Cardiac muscle cell (in vitro differentiated cells and primary cell): ENCODE measurements around the gene LAMC1. TPM values are rescaled to one million over a fixed set of nuclear protein-coding genes. Genes with fewer than 3 reads are reported as not detected.
A peak's percentile ranks its signal among the peaks of the same experiment; 100 is the strongest.

Experiments
- DNase-seq, 2 donors: peaks; one replicate each; pipeline versions ENCODE4 v3.0.0 to v3.0.0-alpha.2; 2010 to 2017; ENCODE audit warnings: low read depth in 1 of 2, low spot score in 1 of 2
- H3K27ac ChIP-seq: fragments of 200-600 bp; sonication (generic); 2 replicates; pipeline ENCODE4 v1.5.1; 2016
- H3K27me3 ChIP-seq: fragments of 200-600 bp; sonication (generic); 2 replicates; pipeline ENCODE4 v1.6.0; 2016; ENCODE audit warnings: control low read depth
- H3K36me3 ChIP-seq: fragments of 200-600 bp; sonication (generic); 2 replicates; pipeline ENCODE4 v1.5.1; 2016; ENCODE audit warnings: control low read depth
- H3K4me1 ChIP-seq: fragments of 200-600 bp; sonication (generic); 2 replicates; pipeline ENCODE4 v1.8.1; 2017; ENCODE audit warnings: low read depth, mild to moderate bottlenecking, mixed run types
- H3K4me3 ChIP-seq: fragments of 200-600 bp; sonication (generic); 2 replicates; pipeline ENCODE4 v1.5.1; 2016; ENCODE audit warnings: mild to moderate bottlenecking
- H3K9me3 ChIP-seq: fragments of 200-600 bp; sonication (generic); 2 replicates; pipeline ENCODE4 v1.5.1; 2017; ENCODE audit warnings: low read depth, mild to moderate bottlenecking, control low read depth
- polyA plus RNA-seq: library from polyadenylated mRNA; unstranded; fragments of >200 nt; fragmentation: Nextera tagmentation; extraction: Ambion mirVana; gene quantifications from 2 replicates; pipeline ENCODE4 v1.2.1, GENCODE V29; 2016
- total RNA-seq: library from RNA; depleted of rRNA; stranded (reverse); fragments of >200 nt; gene quantifications from 2 replicates; pipeline ENCODE4 v1.2.3, GENCODE V29; 2016
- TF ChIP-seq, protein P1 (sequence below): IDR thresholded peaks from 2 replicates; pipeline ENCODE4 v1.5.1; 2012; ENCODE audit warnings: low read depth, mild to moderate bottlenecking, low read length

Gene LAMC1
- total and polyA plus RNA-seq, 2 experiments from 2014 or later: 66.4 to 329 TPM

DNA sequence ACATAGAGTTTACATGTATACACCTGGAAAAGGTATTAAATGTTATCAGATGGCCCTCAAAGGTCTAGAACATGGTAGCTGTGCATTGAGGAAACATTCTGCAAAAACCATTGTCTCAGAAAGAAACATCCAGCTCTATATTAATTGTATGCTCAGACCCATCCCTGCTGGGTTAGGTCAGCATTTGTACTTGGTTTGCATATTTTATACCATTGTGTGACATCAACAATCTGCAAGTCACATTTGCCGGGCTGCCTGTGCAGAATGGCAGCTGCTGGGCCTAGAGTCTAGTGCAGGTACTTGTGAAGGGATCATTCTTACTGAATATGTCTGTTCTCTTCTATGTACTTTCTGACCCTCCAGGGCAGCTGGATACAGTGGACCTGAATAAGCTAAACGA is 119.0 kb downstream of the LAMC1 start:
- TF ChIP-seq, protein P1, sequence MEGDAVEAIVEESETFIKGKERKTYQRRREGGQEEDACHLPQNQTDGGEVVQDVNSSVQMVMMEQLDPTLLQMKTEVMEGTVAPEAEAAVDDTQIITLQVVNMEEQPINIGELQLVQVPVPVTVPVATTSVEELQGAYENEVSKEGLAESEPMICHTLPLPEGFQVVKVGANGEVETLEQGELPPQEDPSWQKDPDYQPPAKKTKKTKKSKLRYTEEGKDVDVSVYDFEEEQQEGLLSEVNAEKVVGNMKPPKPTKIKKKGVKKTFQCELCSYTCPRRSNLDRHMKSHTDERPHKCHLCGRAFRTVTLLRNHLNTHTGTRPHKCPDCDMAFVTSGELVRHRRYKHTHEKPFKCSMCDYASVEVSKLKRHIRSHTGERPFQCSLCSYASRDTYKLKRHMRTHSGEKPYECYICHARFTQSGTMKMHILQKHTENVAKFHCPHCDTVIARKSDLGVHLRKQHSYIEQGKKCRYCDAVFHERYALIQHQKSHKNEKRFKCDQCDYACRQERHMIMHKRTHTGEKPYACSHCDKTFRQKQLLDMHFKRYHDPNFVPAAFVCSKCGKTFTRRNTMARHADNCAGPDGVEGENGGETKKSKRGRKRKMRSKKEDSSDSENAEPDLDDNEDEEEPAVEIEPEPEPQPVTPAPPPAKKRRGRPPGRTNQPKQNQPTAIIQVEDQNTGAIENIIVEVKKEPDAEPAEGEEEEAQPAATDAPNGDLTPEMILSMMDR: no peak
- Histone ChIP-seq H3K27me3 (no peaks in the 10 kb centered on the region), H3K4me1 (no peaks in the 10 kb centered on the region), H3K36me3 (peaks cover 38% of the 10 kb centered on the region), H3K27ac (no peak overlapping the region), H3K9me3 (no peaks in the 10 kb centered on the region), H3K4me3 (no peak overlapping the region)
- no peak for DNase-seq

DNA sequence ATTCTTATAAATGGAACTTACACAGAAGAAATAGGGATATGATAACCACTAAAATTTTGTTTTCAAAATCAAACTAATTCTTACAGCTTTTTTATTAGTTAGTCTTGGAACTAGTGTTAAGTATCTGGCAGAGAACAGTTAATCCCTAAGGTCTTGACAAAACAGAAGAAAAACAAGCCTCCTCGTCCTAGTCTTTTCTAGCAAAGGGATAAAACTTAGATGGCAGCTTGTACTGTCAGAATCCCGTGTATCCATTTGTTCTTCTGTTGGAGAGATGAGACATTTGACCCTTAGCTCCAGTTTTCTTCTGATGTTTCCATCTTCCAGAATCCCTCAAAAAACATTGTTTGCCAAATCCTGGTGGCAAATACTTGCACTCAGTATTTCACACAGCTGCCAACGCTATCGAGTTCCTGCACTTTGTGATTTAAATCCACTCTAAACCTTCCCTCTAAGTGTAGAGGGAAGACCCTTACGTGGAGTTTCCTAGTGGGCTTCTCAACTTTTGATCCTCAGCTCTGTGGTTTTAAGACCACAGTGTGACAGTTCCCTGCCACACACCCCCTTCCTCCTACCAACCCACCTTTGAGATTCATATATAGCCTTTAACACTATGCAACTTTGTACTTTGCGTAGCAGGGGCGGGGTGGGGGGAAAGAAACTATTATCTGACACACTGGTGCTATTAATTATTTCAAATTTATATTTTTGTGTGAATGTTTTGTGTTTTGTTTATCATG is 120.5 kb downstream of the LAMC1 start:
- H3K4me3 ChIP-seq: no peak overlapping the region

DNA sequence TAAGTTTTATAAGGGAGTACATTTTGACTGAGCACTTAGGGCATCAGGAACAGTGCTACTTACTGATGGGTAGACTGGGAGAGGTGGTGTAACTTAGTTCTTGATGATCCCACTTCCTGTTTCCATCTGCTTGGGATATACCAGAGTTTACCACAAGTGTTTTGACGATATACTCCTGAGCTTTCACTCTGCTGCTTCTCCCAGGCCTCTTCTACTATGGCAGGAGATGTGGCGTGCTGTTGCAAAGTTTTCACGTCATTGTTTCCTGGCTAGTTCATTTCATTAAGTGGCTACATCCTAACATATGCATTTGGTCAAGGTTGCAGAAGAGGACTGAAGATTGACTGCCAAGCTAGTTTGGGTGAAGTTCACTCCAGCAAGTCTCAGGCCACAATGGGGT is 121.5 kb downstream of the LAMC1 start:
- DNase-seq: no peak
- Histone ChIP-seq H3K9me3 (no peaks in the 10 kb centered on the region), H3K27ac (no peak overlapping the region), H3K4me1 (peaks cover 3% of the 10 kb centered on the region), H3K4me3 (no peak overlapping the region), H3K36me3 (peaks cover 16% of the 10 kb centered on the region), H3K27me3 (no peaks in the 10 kb centered on the region)
- TF ChIP-seq, protein P1: no peak

More for the DNA sequence above, 120.5 kb downstream of the LAMC1 start:
- DNase-seq: no peak
- TF ChIP-seq, protein P1: no peak
- H3K4me1 ChIP-seq: peaks cover 3% of the 10 kb centered on the region
- H3K27ac ChIP-seq: no peak overlapping the region
- H3K9me3 ChIP-seq: no peaks in the 10 kb centered on the region
- H3K27me3 ChIP-seq: no peaks in the 10 kb centered on the region
- H3K36me3 ChIP-seq: peaks cover 23% of the 10 kb centered on the region

DNA sequence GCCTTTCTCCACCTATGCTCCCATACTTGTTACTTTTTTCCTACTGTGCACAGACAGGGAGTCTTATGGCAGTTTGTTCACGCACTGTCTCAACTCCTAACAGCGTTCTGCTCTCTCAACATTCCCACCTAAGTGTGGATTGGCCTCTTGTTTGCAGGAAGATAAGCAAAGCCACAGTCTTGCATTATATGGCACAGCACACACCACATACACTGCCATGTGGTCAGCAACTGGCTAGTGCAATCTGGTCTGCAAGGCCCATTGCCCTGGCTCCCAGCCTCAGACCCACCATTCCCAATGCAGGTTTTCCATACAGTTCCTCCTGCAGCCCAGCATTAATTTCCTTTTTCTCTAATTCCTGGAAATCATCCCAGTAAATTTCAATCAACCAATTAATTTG is 124.5 kb downstream of the LAMC1 start:
- DNase-seq: peak; percentile 5 to 75
- no peak overlapping the region for H3K27ac ChIP-seq
- H3K4me3 ChIP-seq: no peak overlapping the region
- peaks cover 4% of the 10 kb centered on the region for H3K36me3 ChIP-seq
- no peaks in the 10 kb centered on the region for H3K9me3 ChIP-seq
- no peaks in the 10 kb centered on the region for H3K27me3 ChIP-seq
- peaks cover 3% of the 10 kb centered on the region for H3K4me1 ChIP-seq
- TF ChIP-seq, protein P1: no peak

DNA sequence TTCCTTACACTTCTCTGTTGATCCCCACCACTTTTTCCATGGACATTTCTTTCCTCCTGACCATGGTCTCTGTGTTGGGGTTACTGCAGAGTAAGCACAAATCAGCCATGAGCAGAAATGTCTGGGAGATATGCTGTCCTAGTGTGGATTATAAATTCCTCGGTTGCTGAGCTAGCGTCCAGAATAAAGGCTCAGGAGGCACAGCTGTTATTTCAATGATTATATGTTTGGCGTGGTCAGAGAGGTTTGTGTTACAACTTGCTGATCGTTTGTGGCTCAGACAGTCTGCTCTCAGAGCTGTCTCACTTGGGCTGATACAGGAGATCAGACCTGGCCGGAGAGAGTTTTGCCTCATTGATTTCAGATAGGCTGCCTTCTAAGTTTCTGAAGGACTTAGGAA is 125.4 kb downstream of the LAMC1 start:
- peak in 1 of 2 donors; percentile 50 for DNase-seq
- no peak overlapping the region for H3K4me3 ChIP-seq
- peaks cover 3% of the 10 kb centered on the region for H3K4me1 ChIP-seq
- TF ChIP-seq, protein P1: no peak
- H3K27ac ChIP-seq: no peak overlapping the region
- no peaks in the 10 kb centered on the region for H3K27me3 ChIP-seq
- H3K36me3 ChIP-seq: peaks cover 4% of the 10 kb centered on the region
- H3K9me3 ChIP-seq: no peaks in the 10 kb centered on the region
